ENCODE measurements around the gene ELF1. TPM values are rescaled to one million over a fixed set of nuclear protein-coding genes. Genes with fewer than 3 reads are reported as not detected.

Gene ELF1
- total RNA-seq, 4 donors from 2014 or later, result 105 to 119 (median 110) TPM

DNA sequence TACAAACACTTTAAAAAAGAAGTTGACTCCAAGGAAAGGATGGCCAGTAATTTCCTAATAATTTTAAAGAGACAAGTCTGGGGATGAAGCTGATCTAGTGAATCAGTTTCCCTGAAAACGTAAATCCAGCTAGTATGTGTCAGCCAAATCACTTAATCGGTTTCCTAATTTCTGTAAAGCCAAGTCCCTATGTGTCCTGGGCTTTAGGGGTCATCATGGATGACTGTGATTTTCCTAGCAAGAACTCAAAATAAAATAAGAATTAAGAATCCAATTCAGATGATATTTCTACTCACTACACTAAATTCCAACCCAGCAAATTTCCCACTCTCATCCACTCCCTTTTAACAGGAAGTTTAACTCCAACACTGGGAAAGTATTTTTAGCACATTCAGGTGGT is 35.9 kb downstream of the ELF1 start:
- intact Hi-C loops (cut with DNase I), result no loop called here
- H3K4me1 ChIP-seq, result peaks cover 49 to 72% of the 10 kb centered on the region in 2 donors
- 51 to 55% methylated on average over 2 of the region's 2 CpGs for WGBS, 2 donors
- H3K9me3 ChIP-seq, result no peaks in the 10 kb centered on the region
- H3K27ac ChIP-seq, result peak overlapping the region; percentile 86 to 87 (median 87)
- H3K27me3 ChIP-seq, result no peaks in the 10 kb centered on the region
- no peak overlapping the region for H3K4me3 ChIP-seq (replicated peaks in 1 of 3)
- TF ChIP-seq, protein P1, sequence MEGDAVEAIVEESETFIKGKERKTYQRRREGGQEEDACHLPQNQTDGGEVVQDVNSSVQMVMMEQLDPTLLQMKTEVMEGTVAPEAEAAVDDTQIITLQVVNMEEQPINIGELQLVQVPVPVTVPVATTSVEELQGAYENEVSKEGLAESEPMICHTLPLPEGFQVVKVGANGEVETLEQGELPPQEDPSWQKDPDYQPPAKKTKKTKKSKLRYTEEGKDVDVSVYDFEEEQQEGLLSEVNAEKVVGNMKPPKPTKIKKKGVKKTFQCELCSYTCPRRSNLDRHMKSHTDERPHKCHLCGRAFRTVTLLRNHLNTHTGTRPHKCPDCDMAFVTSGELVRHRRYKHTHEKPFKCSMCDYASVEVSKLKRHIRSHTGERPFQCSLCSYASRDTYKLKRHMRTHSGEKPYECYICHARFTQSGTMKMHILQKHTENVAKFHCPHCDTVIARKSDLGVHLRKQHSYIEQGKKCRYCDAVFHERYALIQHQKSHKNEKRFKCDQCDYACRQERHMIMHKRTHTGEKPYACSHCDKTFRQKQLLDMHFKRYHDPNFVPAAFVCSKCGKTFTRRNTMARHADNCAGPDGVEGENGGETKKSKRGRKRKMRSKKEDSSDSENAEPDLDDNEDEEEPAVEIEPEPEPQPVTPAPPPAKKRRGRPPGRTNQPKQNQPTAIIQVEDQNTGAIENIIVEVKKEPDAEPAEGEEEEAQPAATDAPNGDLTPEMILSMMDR (IDR thresholded peaks at IDR 0.05), result no peak
- no peak for TF ChIP-seq POLR2A (IDR thresholded peaks at IDR 0.05)
- DNase-seq, result no peak
- no peaks in the 10 kb centered on the region for H3K36me3 ChIP-seq

DNA sequence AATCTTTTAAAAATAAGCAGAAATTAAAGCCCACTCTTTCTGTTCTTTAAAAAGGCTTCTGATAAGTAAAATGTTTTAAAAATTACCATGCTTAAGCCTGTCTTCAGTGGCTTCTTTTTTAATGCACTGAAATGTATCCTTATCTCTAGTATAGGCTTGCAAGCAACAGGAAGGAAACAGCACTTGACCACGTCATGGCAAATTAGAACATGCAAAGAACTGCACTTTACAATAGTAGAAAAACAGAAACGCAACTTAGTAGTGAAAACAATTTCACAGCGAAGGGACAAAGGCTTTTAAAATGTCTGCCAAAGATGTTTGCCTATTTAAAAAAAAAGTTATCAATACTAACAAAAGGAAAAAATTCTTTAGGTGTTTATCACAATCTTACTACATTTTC is 36.3 kb downstream of the ELF1 start:
- Histone ChIP-seq H3K27me3 (no peaks in the 10 kb centered on the region), H3K9me3 (no peaks in the 10 kb centered on the region), H3K4me3 (replicated peaks in 1 of 3) (no peak overlapping the region), H3K4me1 (peaks cover 49 to 72% of the 10 kb centered on the region in 2 donors), H3K27ac (peak overlapping the region; percentile 86 to 87 (median 87)), H3K36me3 (no peaks in the 10 kb centered on the region)
- intact Hi-C loops (cut with DNase I), result no loop called here
- DNase-seq, result peak; percentile 24 to 50
- 1 to 3% methylated on average over 3 of the region's 3 CpGs for WGBS, 2 donors
- peak in 1 of 2 donors; percentile 67 for TF ChIP-seq POLR2A (IDR thresholded peaks at IDR 0.05)
- TF ChIP-seq, protein P1 (IDR thresholded peaks at IDR 0.05), result no peak

DNA sequence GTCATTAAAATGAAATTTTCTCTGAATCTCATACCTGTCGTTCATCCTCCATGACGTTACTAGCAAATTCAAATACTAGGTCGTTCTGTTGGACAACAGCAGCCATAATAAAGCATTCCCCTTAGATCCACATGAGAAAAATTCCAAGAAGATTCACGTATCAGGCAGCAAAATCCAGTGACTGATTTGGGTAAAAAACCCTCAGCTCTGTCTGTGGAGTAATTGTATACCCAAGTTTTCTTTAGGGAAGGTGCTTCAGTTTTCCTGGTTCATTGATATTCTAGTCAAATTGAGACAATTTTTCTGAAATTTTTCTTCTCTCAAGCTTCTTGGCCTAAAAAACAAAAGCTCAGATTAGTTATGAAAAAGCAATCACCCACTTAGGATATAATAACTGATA is 37.2 kb downstream of the ELF1 start:
- H3K9me3 ChIP-seq, result no peaks in the 10 kb centered on the region
- no peaks in the 10 kb centered on the region for H3K27me3 ChIP-seq
- DNase-seq, result no peak
- no peak for TF ChIP-seq POLR2A (IDR thresholded peaks at IDR 0.05)
- TF ChIP-seq, protein P1 (IDR thresholded peaks at IDR 0.05), result no peak
- intact Hi-C loops (cut with DNase I), result no loop called here
- no peaks in the 10 kb centered on the region for H3K36me3 ChIP-seq
- H3K4me3 ChIP-seq (replicated peaks in 1 of 3), result peak overlapping the region in 2 of 3 donors; percentile 8 to 19
- 19 to 26% methylated on average over 4 of the region's 4 CpGs for WGBS, 2 donors
- peak overlapping the region; percentile 86 to 87 (median 87) for H3K27ac ChIP-seq
- H3K4me1 ChIP-seq, result peaks cover 50 to 75% of the 10 kb centered on the region in 2 donors

DNA sequence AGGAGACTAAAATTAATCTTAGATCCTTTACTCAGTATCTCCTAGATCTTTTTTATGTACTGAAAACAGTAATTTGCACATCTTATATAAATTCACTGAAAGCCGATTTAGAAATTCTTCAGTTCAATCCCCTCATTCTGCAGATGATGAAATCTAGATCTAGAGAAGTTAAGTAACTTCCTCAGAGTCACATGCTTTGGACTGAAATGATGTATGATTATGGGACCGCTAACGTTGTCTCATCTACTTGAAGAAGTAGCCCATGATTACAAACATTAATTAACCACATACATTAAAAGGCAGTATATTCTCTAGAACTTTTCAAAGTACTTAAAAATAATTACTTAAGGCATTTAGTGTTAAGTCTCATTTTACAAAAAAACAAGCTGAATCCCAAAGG is 37.8 kb downstream of the ELF1 start:
- intact Hi-C loops (cut with DNase I), result no loop called here
- Histone ChIP-seq H3K36me3 (no peaks in the 10 kb centered on the region), H3K9me3 (no peaks in the 10 kb centered on the region), H3K4me1 (peaks cover 55 to 81% of the 10 kb centered on the region in 2 donors), H3K27me3 (no peaks in the 10 kb centered on the region), H3K27ac (peak overlapping the region; percentile 86 to 87 (median 87)), H3K4me3 (replicated peaks in 1 of 3) (peak overlapping the region in 2 of 3 donors; percentile 8 to 19)
- TF ChIP-seq, protein P1 (IDR thresholded peaks at IDR 0.05), result no peak
- peak in 1 of 2 donors; percentile 9 for TF ChIP-seq POLR2A (IDR thresholded peaks at IDR 0.05)
- no peak for DNase-seq
- 37 to 44% methylated on average over 3 of the region's 3 CpGs for WGBS, 2 donors

DNA sequence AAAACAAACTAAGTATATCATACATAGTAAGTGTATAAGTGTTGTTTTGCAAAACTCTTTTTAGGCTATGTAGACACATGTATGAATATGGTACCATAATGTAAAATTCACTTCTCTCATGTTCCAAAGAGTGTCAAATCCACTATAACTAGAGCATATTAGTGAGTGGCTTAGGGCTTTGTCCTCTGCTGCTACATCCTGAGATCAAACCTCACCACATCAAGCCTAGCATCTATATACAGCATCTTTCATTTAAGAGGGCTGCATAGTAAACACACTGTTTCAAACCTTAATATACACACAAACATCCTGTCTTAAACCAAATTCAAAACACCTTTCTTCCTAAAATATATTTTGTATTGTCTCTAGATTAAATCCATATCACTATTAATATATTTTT is 38.7 kb downstream of the ELF1 start:
- H3K4me1 ChIP-seq, result peaks cover 54 to 81% of the 10 kb centered on the region in 2 donors
- no peaks in the 10 kb centered on the region for H3K27me3 ChIP-seq
- intact Hi-C loops (cut with DNase I), result no loop called here
- TF ChIP-seq POLR2A (IDR thresholded peaks at IDR 0.05), result no peak
- TF ChIP-seq, protein P1 (IDR thresholded peaks at IDR 0.05), result no peak
- H3K9me3 ChIP-seq, result no peaks in the 10 kb centered on the region
- peak overlapping the region; percentile 86 to 87 (median 87) for H3K27ac ChIP-seq
- H3K36me3 ChIP-seq, result no peaks in the 10 kb centered on the region
- peak overlapping the region in 1 of 3 donors; percentile 19 for H3K4me3 ChIP-seq (replicated peaks in 1 of 3)
- no peak for DNase-seq
